Kidney (tissue), 14 donors: ENCODE data around the gene CDC14A. TPM values are rescaled to one million over a fixed set of nuclear protein-coding genes. Genes with fewer than 3 reads are reported as not detected.

Experiments
- DNase-seq, 5 donors: peaks; one replicate each; pipeline ENCODE4 v3.0.0-alpha.2; 2013 to 2020
- FAIRE-seq: peaks from 2 replicates; lab custom pipeline; 2012; peaks lifted over from hg19 to GRCh38; lab: Jason Lieb, UNC
- H3K27ac ChIP-seq, 2 donors: one replicate each; pipeline ENCODE4 v1.7.0; 2013; ENCODE audit warnings: low read depth in 2 of 2, low read length in 2 of 2, inconsistent platforms in 1 of 2
- H3K27me3 ChIP-seq: one replicate; pipeline ENCODE4 v1.7.1; 2013; ENCODE audit warnings: low read length, inconsistent platforms; ENCODE audit not compliant: control insufficient read depth, insufficient read depth
- H3K36me3 ChIP-seq, 3 donors: one replicate each; pipeline versions ENCODE4 v1.7.0 to v1.7.1; 2013; ENCODE audit warnings: low read length in 3 of 3, control low read depth in 1 of 3, inconsistent platforms in 1 of 3; ENCODE audit not compliant: insufficient read depth in 3 of 3, control insufficient read depth in 2 of 3
- H3K4me1 ChIP-seq, 3 donors: one replicate each; pipeline versions ENCODE4 v1.7.0 to v1.7.1; 2013; ENCODE audit warnings: low read length in 3 of 3, inconsistent platforms in 1 of 3, low read depth in 1 of 3; ENCODE audit not compliant: control insufficient read depth in 2 of 3, insufficient read depth in 2 of 3
- H3K4me3 ChIP-seq, 3 donors: one replicate each; pipeline versions ENCODE4 v1.7.0 to v1.8.1; 2013; ENCODE audit warnings: low read length in 3 of 3, control low read depth in 1 of 3, inconsistent platforms in 1 of 3
- H3K9ac ChIP-seq, 3 donors: one replicate each; pipeline versions ENCODE4 v1.7.0 to v1.7.1; 2013; ENCODE audit warnings: low read length in 3 of 3, control low read depth in 1 of 3, inconsistent platforms in 1 of 3
- H3K9me3 ChIP-seq, 3 donors: one replicate each; pipeline versions ENCODE4 v1.7.0 to v1.7.1; 2013; ENCODE audit warnings: low read length in 3 of 3, control low read depth in 1 of 3, inconsistent platforms in 1 of 3; ENCODE audit not compliant: control insufficient read depth in 2 of 3, insufficient read depth in 1 of 3
- CTCF ChIP-seq: IDR thresholded peaks from 3 replicates; pipeline ENCODE4 v1.5.1; 2012; ENCODE audit warnings: mild to moderate bottlenecking, moderate library complexity, borderline replicate concordance; ENCODE audit not compliant: insufficient read depth; ENCODE audit errors: extremely low read depth
- intact Hi-C: fragments of 100-400 bp; cut with DNase I; formaldehyde crosslinking; loops from one replicate; pipeline ENCODE4 v1.11.1; 2022
- polyA plus RNA-seq: library from polyadenylated mRNA; stranded (reverse); fragments of 350-450 nt; fragmentation: Illumina TruSeq; extraction: RNeasy Lipid Tissue Mini Kit (QIAGEN cat#74804); gene quantifications from one replicate; pipeline ENCODE4 v1.2.3, GENCODE V29; 2014; ENCODE audit warnings: low read depth, low replicate concordance; ENCODE audit not compliant: insufficient read depth
- total RNA-seq: library from RNA; stranded (reverse); fragmentation: NEBNext Ultra II Directional; extraction: Animal tissue kit (Norgen Biotek cat#: 25700); gene quantifications from one replicate; pipeline ENCODE4 v1.2.1, GENCODE V29; 2021
- donor health status: control.
- donor health status: control.
- donor health status: control.
- donor health status: control.
- donor health status: control.
- donor health status: DM: yes; HTN: yes; CAD: no.
- donor health status: Normal renal cell carcinoma (clear cell type).

The CDC14A gene
- total and polyA plus RNA-seq, 2 donors from 2014 or later, result 4.7 to 11.9 TPM

GRCh38 chr1:100526894-100527293 is 174.6 kb downstream of the CDC14A start:
- no peak for FAIRE-seq
- Histone ChIP-seq H3K9ac (no peak overlapping the region), H3K27me3 (no peaks in the 10 kb centered on the region), H3K9me3 (no peaks in the 10 kb centered on the region), H3K27ac (no peak overlapping the region), H3K4me1 (peaks cover 0 to 2% (median 0%) of the 10 kb centered on the region in 3 donors), H3K36me3 (no peaks in the 10 kb centered on the region), H3K4me3 (no peak overlapping the region)
- intact Hi-C loops, result no loop called here
- no peak for TF ChIP-seq CTCF
- DNase-seq, result no peak

- FAIRE-seq, result peak; percentile 11
- no peaks in the 10 kb centered on the region for H3K36me3 ChIP-seq
- H3K4me3 ChIP-seq, result no peak overlapping the region
- peaks cover 0 to 2% (median 0%) of the 10 kb centered on the region in 3 donors for H3K4me1 ChIP-seq
- H3K27ac ChIP-seq, result peak overlapping the region in 1 of 2 donors; percentile 49
- DNase-seq, result peak in 2 of 5 donors; percentile 36 to 66
- intact Hi-C loops, result no loop called here
- no peak overlapping the region for H3K9ac ChIP-seq
- no peak for TF ChIP-seq CTCF
- H3K27me3 ChIP-seq, result no peaks in the 10 kb centered on the region
- H3K9me3 ChIP-seq, result no peaks in the 10 kb centered on the region
These were observed 176.6 kb downstream of the CDC14A start for GRCh38 chr1:100528871-100529270.

GRCh38 chr1:100530141-100530540 is 177.8 kb downstream of the CDC14A start:
- Histone ChIP-seq H3K27me3 (no peaks in the 10 kb centered on the region), H3K27ac (peak overlapping the region in 1 of 2 donors; percentile 42), H3K4me3 (no peak overlapping the region), H3K36me3 (no peaks in the 10 kb centered on the region), H3K9ac (no peak overlapping the region), H3K9me3 (no peaks in the 10 kb centered on the region), H3K4me1 (peaks cover 0 to 2% (median 0%) of the 10 kb centered on the region in 3 donors)
- FAIRE-seq (no peak), DNase-seq (no peak)
- intact Hi-C loops, result no loop called here
- no peak for TF ChIP-seq CTCF

GRCh38 chr1:100530880-100531487 is 178.7 kb downstream of the CDC14A start:
- Histone ChIP-seq H3K27me3 (no peaks in the 10 kb centered on the region), H3K36me3 (no peaks in the 10 kb centered on the region), H3K9ac (no peak overlapping the region), H3K27ac (peak overlapping the region; percentile 45 to 46), H3K9me3 (no peaks in the 10 kb centered on the region), H3K4me3 (no peak overlapping the region), H3K4me1 (peaks cover 0 to 2% (median 0%) of the 10 kb centered on the region in 3 donors)
- no peak for TF ChIP-seq CTCF
- FAIRE-seq, result no peak
- intact Hi-C loops, result no loop called here
- DNase-seq, result peak in 2 of 5 donors; percentile 39 to 80
